IPS-NIHi7 (cell line): ENCODE measurements around the gene TAB3.

Experiments
- DNase-seq: peaks from one replicate; pipeline ENCODE4 v3.0.0; 2012; ENCODE audit warnings: mixed read lengths; ENCODE audit errors: extremely low spot score

The TAB3 gene

GRCh38 chrX:30889147-30890140 lies at the start of gene TAB3:
Gene TAB3 (minus strand): TSS chrX:30889254. CDS start chrX:30859588, 29,666 bp downstream.
- peak; percentile 88 for DNase-seq

DNA sequence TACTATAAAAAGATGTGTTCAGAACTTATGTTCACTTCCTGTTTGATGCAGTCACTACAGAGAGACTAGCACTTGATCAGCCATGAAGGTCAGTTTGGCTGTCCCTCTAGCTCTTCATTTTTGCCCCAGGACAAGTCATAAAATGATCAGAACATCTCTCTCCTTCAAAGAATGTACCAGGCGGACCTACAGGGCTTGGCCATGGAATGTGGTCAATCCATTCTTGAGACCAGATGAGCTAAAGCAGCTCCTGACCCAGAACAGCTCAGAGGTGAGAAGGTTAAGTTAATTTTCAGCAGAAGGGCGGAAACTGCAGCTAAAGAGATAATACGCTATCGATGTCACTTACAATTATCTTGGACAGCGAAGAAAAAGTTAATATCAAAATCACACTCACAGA lies 49.2 kb upstream of the TAB3 start:
- DNase-seq, result no peak

GRCh38 chrX:30935985-30936384 lies 46.9 kb upstream of the TAB3 start:
- DNase-seq, result peak; percentile 77

GRCh38 chrX:30931920-30932319 lies 42.9 kb upstream of the TAB3 start:
- DNase-seq, result no peak

GRCh38 chrX:30930679-30931078 lies 41.6 kb upstream of the TAB3 start:
- DNase-seq, result no peak

GRCh38 chrX:30930143-30930542 lies 41.1 kb upstream of the TAB3 start:
- no peak for DNase-seq

DNA sequence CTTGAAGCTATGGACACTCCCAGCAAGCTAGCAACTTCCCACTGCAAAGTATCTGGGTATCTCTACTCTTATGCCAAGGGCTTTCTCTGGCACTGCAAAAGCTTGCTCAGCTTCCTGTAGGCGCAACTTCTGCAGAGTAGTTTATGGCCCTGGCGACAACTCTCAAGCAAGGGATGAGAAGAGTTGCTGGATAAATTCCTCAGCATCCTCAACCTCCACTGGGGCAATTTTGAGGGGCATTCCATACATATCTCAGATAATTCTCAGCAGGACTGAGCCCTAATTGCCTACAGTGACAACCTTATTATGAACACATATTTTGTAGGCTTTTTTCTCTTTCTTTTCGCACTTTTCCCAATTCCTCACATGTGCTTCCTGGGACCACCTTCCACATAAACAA lies 31.2 kb upstream of the TAB3 start:
- no peak for DNase-seq

- DNase-seq, result no peak
Observed at GRCh38 chrX:30918480-30918879, 29.4 kb upstream of the TAB3 start.

- DNase-seq, result no peak
Observed at GRCh38 chrX:30913492-30913891, 24.4 kb upstream of the TAB3 start.

DNA sequence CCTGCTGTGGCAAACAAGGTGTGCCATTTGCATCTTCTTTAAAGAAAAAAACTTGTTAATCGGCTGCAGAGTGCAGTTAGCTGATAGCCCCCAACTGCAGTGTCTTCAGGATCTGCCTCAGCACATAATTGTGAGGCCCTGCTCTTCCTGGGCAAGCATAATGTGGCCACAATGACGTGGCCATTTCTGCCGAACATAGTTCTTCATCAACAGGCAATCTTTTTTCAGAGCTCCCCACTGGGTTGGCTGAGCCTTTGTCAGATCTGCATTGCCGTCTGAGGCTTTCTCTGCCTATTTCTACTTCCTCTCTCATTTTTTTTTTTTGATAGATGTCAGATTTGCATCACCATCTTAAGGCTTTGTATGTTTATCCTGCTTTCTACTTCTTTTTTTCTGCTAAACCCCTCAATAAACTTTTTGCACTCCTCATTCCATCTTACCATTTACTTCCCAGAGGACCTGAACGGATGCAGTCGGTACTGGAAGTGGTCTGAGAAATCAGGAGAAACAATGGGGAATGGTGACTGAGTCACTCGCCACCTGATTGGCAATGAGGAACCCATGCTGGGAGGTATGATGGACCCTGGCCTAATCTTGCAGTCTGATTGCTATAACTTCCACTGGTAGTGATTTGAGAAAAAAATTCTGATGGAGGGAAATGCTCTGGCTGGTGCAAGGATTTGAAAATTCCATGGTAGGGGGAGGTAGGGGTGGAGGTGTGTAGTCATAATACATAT lies 21.2 kb upstream of the TAB3 start:
- DNase-seq, result peak; percentile 15

GRCh38 chrX:30906726-30907125 lies 17.7 kb upstream of the TAB3 start:
- no peak for DNase-seq

- DNase-seq, result no peak
Observed at GRCh38 chrX:30905321-30905720, 16.3 kb upstream of the TAB3 start.

- no peak for DNase-seq
Observed at GRCh38 chrX:30904632-30905031, 15.6 kb upstream of the TAB3 start.

- no peak for DNase-seq
Observed at GRCh38 chrX:30904186-30904585, 15.1 kb upstream of the TAB3 start.

GRCh38 chrX:30900227-30900626 lies 11.2 kb upstream of the TAB3 start:
- no peak for DNase-seq

DNA sequence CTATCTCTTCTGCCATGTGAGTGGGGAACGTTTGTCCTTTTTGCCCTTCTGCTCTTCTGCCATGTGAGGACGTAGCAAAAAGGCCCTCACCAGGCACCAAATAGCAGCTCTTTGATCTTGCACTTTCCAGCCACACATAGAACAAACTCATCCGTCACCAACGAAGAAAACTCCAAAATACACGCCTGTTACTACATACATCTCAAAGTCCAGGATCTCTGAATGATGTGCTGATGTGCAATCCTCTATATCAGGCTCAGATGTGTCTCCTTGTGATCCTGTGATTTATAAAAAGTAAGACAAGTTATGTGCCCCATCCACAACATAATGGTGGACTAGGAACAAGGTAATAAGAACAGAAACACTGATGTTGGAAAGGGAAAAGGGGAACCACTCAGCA lies 9.8 kb upstream of the TAB3 start:
- no peak for DNase-seq

DNA sequence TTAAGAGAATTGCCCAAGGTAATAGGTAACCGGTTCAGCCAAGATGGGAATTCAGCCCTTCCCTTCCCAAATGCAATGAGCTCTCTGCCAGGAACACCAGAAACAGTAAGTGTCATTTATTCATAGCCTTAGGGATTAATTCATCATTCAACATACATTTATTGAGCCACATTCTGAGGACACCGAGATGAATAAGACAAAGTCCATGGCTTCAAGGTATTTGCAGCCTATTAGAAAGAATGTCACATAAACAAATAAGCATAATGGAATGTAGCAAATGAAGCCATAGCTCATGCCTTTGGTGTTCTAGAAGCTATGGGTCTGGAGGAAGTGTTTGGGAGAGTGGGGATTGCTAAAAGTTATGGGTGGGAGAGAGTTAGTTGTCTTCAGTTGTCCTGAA lies 6.3 kb upstream of the TAB3 start:
- DNase-seq, result no peak

DNA sequence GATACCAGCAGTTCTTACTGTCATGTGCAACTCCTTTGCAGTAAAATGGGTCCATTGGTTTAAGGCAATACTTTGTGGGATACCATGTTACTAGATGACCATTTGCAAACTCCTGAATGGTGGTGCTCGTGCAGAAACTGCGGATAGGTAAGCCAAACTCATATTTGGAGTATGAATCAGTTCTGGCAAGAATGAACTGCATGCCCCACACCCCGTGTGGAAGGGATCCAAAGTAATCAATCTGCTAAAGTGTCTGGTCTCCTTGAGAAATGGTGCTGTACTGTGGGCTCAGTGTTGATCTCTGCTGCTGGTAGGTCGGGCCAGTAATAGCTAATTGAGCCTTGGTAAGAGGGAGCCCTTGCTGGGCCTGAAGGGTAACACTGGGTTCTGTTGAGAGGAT lies 4.2 kb upstream of the TAB3 start:
- DNase-seq, result no peak

- peak; percentile 15 for DNase-seq
Observed at GRCh38 chrX:30892591-30892990, 3.5 kb upstream of the TAB3 start.

- peak; percentile 40 for DNase-seq
Observed at GRCh38 chrX:30888526-30889146, 418 bp downstream of the TAB3 start.

- no peak for DNase-seq
Observed at GRCh38 chrX:30887721-30888120, 1.3 kb downstream of the TAB3 start.

- DNase-seq, result no peak
Observed at GRCh38 chrX:30887288-30887687, 1.8 kb downstream of the TAB3 start.
